ENCODE measurements around the gene TMEM134.

- no peak for TF ChIP-seq CTCF (IDR thresholded peaks at IDR 0.05)
- no peak for TF ChIP-seq ZFX (IDR thresholded peaks at IDR 0.05; ENCODE audit: borderline replicate concordance)
These were observed 46.2 kb downstream of the TMEM134 start for GRCh38 chr11:67422891-67423290.

Measured in 22Rv1 (cell line).